ENCODE data around the gene HADHA. TPM values are rescaled to one million over a fixed set of nuclear protein-coding genes. Genes with fewer than 3 reads are reported as not detected.

The HADHA gene
- total RNA-seq, 1 experiment from 2014 or later: 131 TPM

- Histone ChIP-seq H3K9me3 (ENCODE audit: low read length) (no peaks in the 10 kb centered on the region), H3K79me2 (ENCODE audit: low read length) (no peaks in the 10 kb centered on the region), H3K4me3 (ENCODE audit: low read length) (no peak overlapping the region), H4K20me1 (ENCODE audit: low read length) (no peaks in the 10 kb centered on the region), H3K4me1 (ENCODE audit: insufficient read depth, low read length) (no peaks in the 10 kb centered on the region), H3F3A (ENCODE audit: low read length, unreplicated experiment) (no peaks in the 10 kb centered on the region), H3K27me3 (ENCODE audit: low read length) (no peaks in the 10 kb centered on the region), H3K27ac (ENCODE audit: low read length) (no peak overlapping the region), H2AFZ (ENCODE audit: low read length) (no peak overlapping the region), H3K9me2 (replicated peaks; ENCODE audit: low read length) (no peaks in the 10 kb centered on the region), H3K9ac (ENCODE audit: low read length) (no peak overlapping the region), H3K4me2 (ENCODE audit: low read length) (no peak overlapping the region), H3K36me3 (ENCODE audit: low read depth, low read length) (peaks cover 48% of the 10 kb centered on the region)
- TF ChIP-seq, protein P1, sequence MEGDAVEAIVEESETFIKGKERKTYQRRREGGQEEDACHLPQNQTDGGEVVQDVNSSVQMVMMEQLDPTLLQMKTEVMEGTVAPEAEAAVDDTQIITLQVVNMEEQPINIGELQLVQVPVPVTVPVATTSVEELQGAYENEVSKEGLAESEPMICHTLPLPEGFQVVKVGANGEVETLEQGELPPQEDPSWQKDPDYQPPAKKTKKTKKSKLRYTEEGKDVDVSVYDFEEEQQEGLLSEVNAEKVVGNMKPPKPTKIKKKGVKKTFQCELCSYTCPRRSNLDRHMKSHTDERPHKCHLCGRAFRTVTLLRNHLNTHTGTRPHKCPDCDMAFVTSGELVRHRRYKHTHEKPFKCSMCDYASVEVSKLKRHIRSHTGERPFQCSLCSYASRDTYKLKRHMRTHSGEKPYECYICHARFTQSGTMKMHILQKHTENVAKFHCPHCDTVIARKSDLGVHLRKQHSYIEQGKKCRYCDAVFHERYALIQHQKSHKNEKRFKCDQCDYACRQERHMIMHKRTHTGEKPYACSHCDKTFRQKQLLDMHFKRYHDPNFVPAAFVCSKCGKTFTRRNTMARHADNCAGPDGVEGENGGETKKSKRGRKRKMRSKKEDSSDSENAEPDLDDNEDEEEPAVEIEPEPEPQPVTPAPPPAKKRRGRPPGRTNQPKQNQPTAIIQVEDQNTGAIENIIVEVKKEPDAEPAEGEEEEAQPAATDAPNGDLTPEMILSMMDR (conservative IDR thresholded peaks at IDR 0.05; ENCODE audit: low read depth, low read length): no peak
- TF ChIP-seq EZH2phosphoT487 (IDR thresholded peaks at IDR 0.05; ENCODE audit: borderline replicate concordance, low read length): no peak
- TF ChIP-seq EZH2 (IDR thresholded peaks at IDR 0.05; ENCODE audit: low read length, unreplicated experiment): no peak
- ATAC-seq: no peak
- POLR2A ChIA-PET (ENCODE audit: unreplicated experiment): no interaction called here
- intact Hi-C loops (cut with micrococcal nuclease): no loop called here
- no TSS peak for BruUV-seq (replicated peaks)
- CTCF ChIA-PET: no interaction called here
- no peak for DNase-seq
Observed at GRCh38 chr2:26217720-26218119, 26.7 kb downstream of the HADHA start.

GRCh38 chr2:26216587-26216986, 27.8 kb downstream of the HADHA start:
- ATAC-seq (no peak), DNase-seq (no peak)
- no peak overlapping the region for H3K9ac ChIP-seq (ENCODE audit: low read length)
- no peaks in the 10 kb centered on the region for H3K79me2 ChIP-seq (ENCODE audit: low read length)
- POLR2A ChIA-PET (ENCODE audit: unreplicated experiment): no interaction called here
- no peaks in the 10 kb centered on the region for H3K4me1 ChIP-seq (ENCODE audit: insufficient read depth, low read length)
- no peak overlapping the region for H3K4me2 ChIP-seq (ENCODE audit: low read length)
- no peaks in the 10 kb centered on the region for H4K20me1 ChIP-seq (ENCODE audit: low read length)
- TF ChIP-seq EZH2 (IDR thresholded peaks at IDR 0.05; ENCODE audit: low read length, unreplicated experiment): no peak
- TF ChIP-seq EZH2phosphoT487 (IDR thresholded peaks at IDR 0.05; ENCODE audit: borderline replicate concordance, low read length): no peak
- H3K27ac ChIP-seq (ENCODE audit: low read length): no peak overlapping the region
- no peaks in the 10 kb centered on the region for H3K9me2 ChIP-seq (replicated peaks; ENCODE audit: low read length)
- H3K36me3 ChIP-seq (ENCODE audit: low read depth, low read length): peaks cover 51% of the 10 kb centered on the region
- H3K4me3 ChIP-seq (ENCODE audit: low read length): no peak overlapping the region
- intact Hi-C loops (cut with micrococcal nuclease): no loop called here
- no peak overlapping the region for H2AFZ ChIP-seq (ENCODE audit: low read length)
- H3K27me3 ChIP-seq (ENCODE audit: low read length): no peaks in the 10 kb centered on the region
- no peaks in the 10 kb centered on the region for H3K9me3 ChIP-seq (ENCODE audit: low read length)
- CTCF ChIA-PET: no interaction called here
- BruUV-seq (replicated peaks): no TSS peak
- H3F3A ChIP-seq (ENCODE audit: low read length, unreplicated experiment): no peaks in the 10 kb centered on the region

- Histone ChIP-seq H3K36me3 (ENCODE audit: low read depth, low read length) (peaks cover 51% of the 10 kb centered on the region), H3F3A (ENCODE audit: low read length, unreplicated experiment) (no peaks in the 10 kb centered on the region), H3K79me2 (ENCODE audit: low read length) (no peaks in the 10 kb centered on the region), H3K4me1 (ENCODE audit: insufficient read depth, low read length) (no peaks in the 10 kb centered on the region), H2AFZ (ENCODE audit: low read length) (no peak overlapping the region), H3K27ac (ENCODE audit: low read length) (no peak overlapping the region), H3K4me3 (ENCODE audit: low read length) (no peak overlapping the region), H3K9ac (ENCODE audit: low read length) (no peak overlapping the region), H3K27me3 (ENCODE audit: low read length) (no peaks in the 10 kb centered on the region), H4K20me1 (ENCODE audit: low read length) (no peaks in the 10 kb centered on the region), H3K9me2 (replicated peaks; ENCODE audit: low read length) (no peaks in the 10 kb centered on the region), H3K9me3 (ENCODE audit: low read length) (no peaks in the 10 kb centered on the region), H3K4me2 (ENCODE audit: low read length) (no peak overlapping the region)
- no TSS peak for BruUV-seq (replicated peaks)
- CTCF ChIA-PET: no interaction called here
- DNase-seq (no peak), ATAC-seq (no peak)
- intact Hi-C loops (cut with micrococcal nuclease): no loop called here
- no peak for TF ChIP-seq EZH2phosphoT487 (IDR thresholded peaks at IDR 0.05; ENCODE audit: borderline replicate concordance, low read length)
- TF ChIP-seq, protein P1 (conservative IDR thresholded peaks at IDR 0.05; ENCODE audit: low read depth, low read length): no peak
- TF ChIP-seq EZH2 (IDR thresholded peaks at IDR 0.05; ENCODE audit: low read length, unreplicated experiment): no peak
- POLR2A ChIA-PET (ENCODE audit: unreplicated experiment): no interaction called here
Observed at GRCh38 chr2:26215833-26216232, 28.6 kb downstream of the HADHA start.
